ENCODE results near the gene ZFP92. TPM values are rescaled to one million over a fixed set of nuclear protein-coding genes. Genes with fewer than 3 reads are reported as not detected.

ZFP92 gene
- under 0.01 and 0.08 TPM in 2 replicates for total RNA-seq (ENCODE audit: low replicate concordance)

GRCh38 chrX:153411255-153411987 lies at the start of gene ZFP92:
Gene ZFP92, plus strand, starts transcription at chrX:153411472. Its CDS starts 6,851 bp downstream, at chrX:153418323.

GRCh38 chrX:153401133-153401764 lies 10.0 kb upstream of the ZFP92 start, which contains the start of gene PNMA6E:
Gene PNMA6E, minus strand, starts transcription at chrX:153401350. Its CDS starts 2,501 bp downstream, at chrX:153398849.

GRCh38 chrX:153445856-153446635 lies 34.8 kb downstream of the ZFP92 start, which contains the start of gene TREX2:
Gene TREX2, minus strand, starts transcription at chrX:153446056. Its CDS starts 626 bp downstream, at chrX:153445430.

Other genes with a start within 250 kb of the ZFP92 start
- not detected in 2 replicates for gene MAGEA1, start 232.2 kb upstream of the ZFP92 start, total RNA-seq (ENCODE audit: low replicate concordance)
- gene PNMA6F, start 89.7 kb upstream of the ZFP92 start, total RNA-seq (ENCODE audit: low replicate concordance) = not detected in 2 replicates
- gene ZNF275, start 77.3 kb upstream of the ZFP92 start, total RNA-seq (ENCODE audit: low replicate concordance) = 5.3 and 6.5 TPM in 2 replicates
- not detected in 2 replicates for gene PNMA6E, start 10.1 kb upstream of the ZFP92 start, total RNA-seq (ENCODE audit: low replicate concordance)
- 2.3 and 2.9 TPM in 2 replicates for gene TREX2, start 34.6 kb downstream of the ZFP92 start, total RNA-seq (ENCODE audit: low replicate concordance)
- gene HAUS7, start 59.1 kb downstream of the ZFP92 start, total RNA-seq (ENCODE audit: low replicate concordance) = 14.7 and 15.0 TPM in 2 replicates
- 10.5 and 118 TPM in 2 replicates for gene BGN, start 83.5 kb downstream of the ZFP92 start, total RNA-seq (ENCODE audit: low replicate concordance)
- under 0.01 TPM in 2 replicates for gene ATP2B3, start 106.2 kb downstream of the ZFP92 start, total RNA-seq (ENCODE audit: low replicate concordance)
- 19.8 and 43.8 TPM in 2 replicates for gene CCNQ, start 187.7 kb downstream of the ZFP92 start, total RNA-seq (ENCODE audit: low replicate concordance)
- not detected in 2 replicates for gene DUSP9, start 235.7 kb downstream of the ZFP92 start, total RNA-seq (ENCODE audit: low replicate concordance)

Measured in smooth muscle cell of the coronary artery (primary cell).